Measurements from ENCODE around the gene HS6ST2.

Gene HS6ST2

DNA sequence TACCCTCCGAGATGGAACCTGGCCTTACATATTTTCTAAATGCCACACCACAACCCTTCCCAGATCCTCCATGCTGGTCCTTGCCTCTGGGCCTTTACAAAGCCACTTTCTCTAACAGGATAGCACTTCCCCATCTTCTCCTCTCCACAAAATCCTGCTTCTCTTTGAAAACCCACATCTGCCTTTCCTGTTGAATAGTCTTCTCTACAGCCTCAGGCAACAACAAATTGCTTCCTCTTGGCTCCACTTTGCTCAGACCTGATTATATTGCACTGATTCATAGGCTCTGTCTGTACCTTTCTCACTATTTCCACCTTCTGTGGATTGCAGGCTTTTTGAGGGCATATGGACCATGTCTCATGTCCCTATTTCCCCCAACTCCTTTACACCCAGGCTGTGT, 265.9 kb downstream of the HS6ST2 start:
- no peaks in the 10 kb centered on the region for H3K9me2 ChIP-seq (ENCODE audit: low read depth, low read length)
- no peaks in the 10 kb centered on the region for H3K9me3 ChIP-seq (ENCODE audit: low read length)
- no peak overlapping the region for H3K4me2 ChIP-seq (ENCODE audit: low read length)
- no peaks in the 10 kb centered on the region for H3K36me3 ChIP-seq (ENCODE audit: insufficient read depth, low read length)
- H2AFZ ChIP-seq (ENCODE audit: low read length) = no peak overlapping the region
- no peak overlapping the region for H3K4me3 ChIP-seq (ENCODE audit: low read depth, low read length, poor library complexity, severe bottlenecking)
- no peaks in the 10 kb centered on the region for H3K4me1 ChIP-seq (ENCODE audit: insufficient read depth, low read length, severe bottlenecking)
- no peaks in the 10 kb centered on the region for H3F3A ChIP-seq (ENCODE audit: insufficient read depth, low read length)
- no peaks in the 10 kb centered on the region for H4K20me1 ChIP-seq (ENCODE audit: insufficient read depth, low read length)
- H3K27ac ChIP-seq (ENCODE audit: low read depth, low read length, poor library complexity, severe bottlenecking) = no peak overlapping the region
- H3K79me2 ChIP-seq (ENCODE audit: insufficient read depth, low read length) = no peaks in the 10 kb centered on the region
- H3K9ac ChIP-seq (ENCODE audit: low read length) = no peak overlapping the region
- TF ChIP-seq, protein P1, sequence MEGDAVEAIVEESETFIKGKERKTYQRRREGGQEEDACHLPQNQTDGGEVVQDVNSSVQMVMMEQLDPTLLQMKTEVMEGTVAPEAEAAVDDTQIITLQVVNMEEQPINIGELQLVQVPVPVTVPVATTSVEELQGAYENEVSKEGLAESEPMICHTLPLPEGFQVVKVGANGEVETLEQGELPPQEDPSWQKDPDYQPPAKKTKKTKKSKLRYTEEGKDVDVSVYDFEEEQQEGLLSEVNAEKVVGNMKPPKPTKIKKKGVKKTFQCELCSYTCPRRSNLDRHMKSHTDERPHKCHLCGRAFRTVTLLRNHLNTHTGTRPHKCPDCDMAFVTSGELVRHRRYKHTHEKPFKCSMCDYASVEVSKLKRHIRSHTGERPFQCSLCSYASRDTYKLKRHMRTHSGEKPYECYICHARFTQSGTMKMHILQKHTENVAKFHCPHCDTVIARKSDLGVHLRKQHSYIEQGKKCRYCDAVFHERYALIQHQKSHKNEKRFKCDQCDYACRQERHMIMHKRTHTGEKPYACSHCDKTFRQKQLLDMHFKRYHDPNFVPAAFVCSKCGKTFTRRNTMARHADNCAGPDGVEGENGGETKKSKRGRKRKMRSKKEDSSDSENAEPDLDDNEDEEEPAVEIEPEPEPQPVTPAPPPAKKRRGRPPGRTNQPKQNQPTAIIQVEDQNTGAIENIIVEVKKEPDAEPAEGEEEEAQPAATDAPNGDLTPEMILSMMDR (IDR thresholded peaks at IDR 0.05; ENCODE audit: low read length) = no peak
- TF ChIP-seq EZH2 (IDR thresholded peaks at IDR 0.05; ENCODE audit: borderline replicate concordance, low read length) = no peak
- no peaks in the 10 kb centered on the region for H3K27me3 ChIP-seq (ENCODE audit: insufficient read depth, low read length)

DNA sequence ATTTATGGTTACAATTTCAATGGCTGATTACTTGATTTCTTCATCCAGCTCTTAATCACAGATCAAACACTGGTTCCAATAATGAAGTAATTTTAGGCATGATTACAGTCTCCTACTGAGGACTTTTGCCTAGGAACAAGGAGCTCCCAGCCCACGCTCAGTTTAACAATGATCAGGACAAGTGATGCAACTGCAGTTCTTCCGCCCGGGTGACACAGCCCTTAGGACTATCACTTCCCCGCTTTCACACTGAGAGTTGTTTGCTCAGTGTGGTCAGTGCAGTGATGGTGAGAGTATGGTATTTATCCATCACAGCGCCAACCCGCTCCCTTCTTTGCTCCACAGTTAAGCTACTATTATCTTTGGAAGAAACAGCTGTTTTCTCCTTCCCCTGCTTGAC, 266.4 kb downstream of the HS6ST2 start:
- no peak for TF ChIP-seq EZH2 (IDR thresholded peaks at IDR 0.05; ENCODE audit: borderline replicate concordance, low read length)
- TF ChIP-seq, protein P1 (IDR thresholded peaks at IDR 0.05; ENCODE audit: low read length) = no peak

DNA sequence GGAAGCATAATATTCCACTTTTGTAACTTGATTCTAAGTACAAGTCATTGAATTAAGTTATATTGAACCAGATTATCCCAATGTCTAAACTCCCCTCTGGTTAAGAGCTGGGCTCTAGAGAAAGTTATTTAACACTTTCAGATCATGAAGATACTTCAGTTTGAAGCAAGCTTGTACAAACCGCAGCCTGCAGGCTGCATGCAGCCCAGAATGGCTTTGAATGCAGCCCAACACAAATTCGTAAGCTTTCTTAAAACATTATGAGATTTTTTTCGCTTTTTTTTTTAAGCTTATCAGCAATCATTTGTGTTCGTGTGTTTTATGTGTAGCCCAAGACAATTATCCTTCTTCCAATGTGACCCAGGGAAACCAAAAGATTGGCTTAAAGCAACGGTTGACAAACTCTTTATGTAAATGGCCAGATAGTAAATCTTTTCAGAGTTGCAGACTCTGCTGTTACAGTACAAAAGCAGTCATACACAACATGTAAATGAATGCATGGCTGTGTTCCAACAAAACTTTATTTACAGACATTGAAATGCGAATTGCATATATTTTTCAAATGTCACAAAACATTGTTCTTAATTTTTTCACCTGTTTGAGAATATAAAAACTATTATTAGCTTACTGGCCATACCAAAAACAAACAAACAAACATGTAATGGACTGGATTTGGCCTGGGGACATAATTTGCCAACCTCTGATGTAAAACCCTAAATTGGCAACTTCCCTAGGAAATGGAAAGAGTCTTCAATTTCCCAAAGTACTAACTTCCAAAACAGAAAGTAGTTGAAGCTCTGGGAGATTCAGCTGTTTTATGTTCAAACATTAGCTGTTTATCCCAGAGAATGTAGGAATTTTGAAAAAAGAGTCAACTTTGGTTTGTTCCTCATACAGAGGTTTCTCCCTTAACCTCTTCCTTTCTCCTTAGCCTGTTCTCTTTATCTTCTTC, 268.5 kb downstream of the HS6ST2 start:
- TF ChIP-seq, protein P1 (IDR thresholded peaks at IDR 0.05; ENCODE audit: low read length) = no peak
- TF ChIP-seq EZH2 (IDR thresholded peaks at IDR 0.05; ENCODE audit: borderline replicate concordance, low read length) = no peak
- no peaks in the 10 kb centered on the region for H3K36me3 ChIP-seq (ENCODE audit: insufficient read depth, low read length)
- H2AFZ ChIP-seq (ENCODE audit: low read length) = no peak overlapping the region
- no peaks in the 10 kb centered on the region for H3K27me3 ChIP-seq (ENCODE audit: insufficient read depth, low read length)
- no peaks in the 10 kb centered on the region for H3K4me1 ChIP-seq (ENCODE audit: insufficient read depth, low read length, severe bottlenecking)
- H3K4me3 ChIP-seq (ENCODE audit: low read depth, low read length, poor library complexity, severe bottlenecking) = no peak overlapping the region
- H3K79me2 ChIP-seq (ENCODE audit: insufficient read depth, low read length) = no peaks in the 10 kb centered on the region
- no peaks in the 10 kb centered on the region for H3K9me3 ChIP-seq (ENCODE audit: low read length)
- no peaks in the 10 kb centered on the region for H3F3A ChIP-seq (ENCODE audit: insufficient read depth, low read length)
- H3K4me2 ChIP-seq (ENCODE audit: low read length) = no peak overlapping the region
- no peak overlapping the region for H3K27ac ChIP-seq (ENCODE audit: low read depth, low read length, poor library complexity, severe bottlenecking)
- no peaks in the 10 kb centered on the region for H4K20me1 ChIP-seq (ENCODE audit: insufficient read depth, low read length)
- H3K9me2 ChIP-seq (ENCODE audit: low read depth, low read length) = no peaks in the 10 kb centered on the region
- no peak overlapping the region for H3K9ac ChIP-seq (ENCODE audit: low read length)

More for the DNA sequence above, 266.4 kb downstream of the HS6ST2 start:
- H3F3A ChIP-seq (ENCODE audit: insufficient read depth, low read length) = no peaks in the 10 kb centered on the region
- no peaks in the 10 kb centered on the region for H3K9me3 ChIP-seq (ENCODE audit: low read length)
- no peaks in the 10 kb centered on the region for H4K20me1 ChIP-seq (ENCODE audit: insufficient read depth, low read length)
- H3K4me3 ChIP-seq (ENCODE audit: low read depth, low read length, poor library complexity, severe bottlenecking) = no peak overlapping the region
- H3K9ac ChIP-seq (ENCODE audit: low read length) = no peak overlapping the region
- H3K36me3 ChIP-seq (ENCODE audit: insufficient read depth, low read length) = no peaks in the 10 kb centered on the region
- H3K79me2 ChIP-seq (ENCODE audit: insufficient read depth, low read length) = no peaks in the 10 kb centered on the region
- no peak overlapping the region for H2AFZ ChIP-seq (ENCODE audit: low read length)
- H3K4me2 ChIP-seq (ENCODE audit: low read length) = no peak overlapping the region
- no peak overlapping the region for H3K27ac ChIP-seq (ENCODE audit: low read depth, low read length, poor library complexity, severe bottlenecking)
- no peaks in the 10 kb centered on the region for H3K4me1 ChIP-seq (ENCODE audit: insufficient read depth, low read length, severe bottlenecking)
- H3K9me2 ChIP-seq (ENCODE audit: low read depth, low read length) = no peaks in the 10 kb centered on the region
- no peaks in the 10 kb centered on the region for H3K27me3 ChIP-seq (ENCODE audit: insufficient read depth, low read length)
